Endothelial cell of umbilical vein (primary cell): ENCODE results near the gene FRG2B.
"Not testable (repeated sequence)": the region's sequence is repeated elsewhere in the genome, so short reads cannot be mapped to it uniquely, and the experiment has no call there.

Source experiments
- CTCF ChIP-seq, 2 donors: IDR thresholded peaks; 1 replicate in 1 of 2; 2 replicates in 1 of 2; pipeline ENCODE4 v1.5.1; 2011; ENCODE audit warnings: low read length in 2 of 2, mild to moderate bottlenecking in 2 of 2, moderate library complexity in 2 of 2, control low read depth in 1 of 2, inconsistent platforms in 1 of 2, low read depth in 1 of 2; ENCODE audit not compliant: insufficient read depth in 1 of 2; ENCODE audit errors: extremely low read depth in 1 of 2
- EZH2 ChIP-seq: IDR thresholded peaks from 2 replicates; pipeline ENCODE4 v1.6.1; 2012; ENCODE audit warnings: borderline replicate concordance, low read depth, mild to moderate bottlenecking, moderate library complexity, low read length, inconsistent platforms; ENCODE audit not compliant: severe bottlenecking
- FOS ChIP-seq: IDR thresholded peaks from 2 replicates; pipeline ENCODE4 v1.6.1; 2011; ENCODE audit warnings: mild to moderate bottlenecking, low read length, moderate library complexity, borderline replicate concordance; ENCODE audit not compliant: insufficient read depth
- GATA2 ChIP-seq: IDR thresholded peaks from 2 replicates; pipeline ENCODE4 v1.7.0; 2011; ENCODE audit warnings: low read depth, mild to moderate bottlenecking, moderate library complexity, mixed read lengths, low read length; ENCODE audit not compliant: insufficient read length, insufficient read depth
- JUN ChIP-seq: IDR thresholded peaks from 2 replicates; pipeline ENCODE4 v1.6.1; 2011; ENCODE audit warnings: borderline replicate concordance, low read depth; ENCODE audit not compliant: insufficient read length, insufficient read depth
- MAX ChIP-seq: IDR thresholded peaks from 2 replicates; pipeline ENCODE4 v1.6.1; 2011; ENCODE audit not compliant: insufficient read depth, insufficient read length
- MYC ChIP-seq: IDR thresholded peaks from one replicate; pipeline ENCODE4 v1.6.1; 2011; ENCODE audit warnings: mild to moderate bottlenecking, low read depth, low read length
- POLR2A ChIP-seq: IDR thresholded peaks from 2 replicates; pipeline ENCODE4 v1.6.1; 2012; ENCODE audit warnings: low read depth, mild to moderate bottlenecking, control low read depth, low read length
- POLR2AphosphoS5 ChIP-seq: IDR thresholded peaks from 2 replicates; pipeline ENCODE4 v1.6.1; 2012; ENCODE audit warnings: low read depth, mild to moderate bottlenecking, control low read depth, low read length, moderate library complexity; ENCODE audit not compliant: insufficient read depth

DNA sequence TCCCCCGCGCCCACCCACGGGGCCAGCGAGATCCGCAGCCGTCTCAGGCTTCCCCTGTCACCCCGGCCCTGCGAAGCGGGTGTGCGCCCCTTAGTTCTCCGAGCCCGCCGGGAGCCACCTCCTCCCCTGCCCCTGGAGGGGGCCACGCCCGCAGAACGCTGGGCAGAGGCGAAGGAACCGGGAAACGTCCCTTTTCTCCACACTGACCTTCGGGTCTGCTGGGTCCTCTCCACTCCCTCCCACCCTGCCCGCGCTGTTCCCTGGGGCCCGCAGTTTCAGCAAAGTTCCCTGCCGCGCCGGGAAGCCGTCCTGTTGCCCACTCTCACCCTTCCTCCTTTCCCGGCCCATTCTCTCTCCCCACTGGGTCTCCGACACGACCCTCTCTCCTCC, 11.2 kb upstream of the FRG2B start:
- not testable (repeated sequence) for TF ChIP-seq CTCF (IDR thresholded peaks at IDR 0.05; ENCODE audit: extremely low read depth in 1 of 2, insufficient read depth in 1 of 2, low read depth in 1 of 2, low read length in 2 of 2); POLR2AphosphoS5; MAX; JUN; POLR2A; EZH2; MYC; FOS; GATA2
